ENCODE data around the gene LRRK1. TPM values are rescaled to one million over a fixed set of nuclear protein-coding genes. Genes with fewer than 3 reads are reported as not detected.
A peak's percentile ranks its signal among the peaks of the same experiment; 100 is the strongest.

Gene LRRK1
- total and polyA plus RNA-seq, 2 of the 4 experiments (the other 2 are of a cell fraction): 3.0 to 5.8 TPM

GRCh38 chr15:101107101-101107500 lies 187.9 kb downstream of the LRRK1 start:
- Histone ChIP-seq H3K56ac (ENCODE audit: extremely low read depth, insufficient read depth, low read length) (no peak overlapping the region), H3K23ac (ENCODE audit: low read depth, low read length) (no peak overlapping the region), H3K14ac (replicated peaks; ENCODE audit: low read depth, low read length) (no peak overlapping the region), H3K4me3 (ENCODE audit: insufficient read depth, low read depth, low read length) (no peak overlapping the region), H4K91ac (ENCODE audit: insufficient read depth, low read depth, low read length) (no peak overlapping the region), H3K9me1 (ENCODE audit: insufficient read depth, low read length) (peaks cover 9% of the 10 kb centered on the region; the same call in 1 of the 2 replicates), H4K5ac (ENCODE audit: low read depth, low read length) (no peak overlapping the region), H3K27ac (ENCODE audit: insufficient read depth, low read length) (no peak overlapping the region), H2BK15ac (ENCODE audit: low read depth, low read length) (no peak overlapping the region), H2BK120ac (ENCODE audit: low read depth, low read length) (no peak overlapping the region), H3K79me1 (ENCODE audit: low read depth in 1 of 2, low read length in 2 of 2) (no peaks in the 10 kb centered on the region), H3K9ac (ENCODE audit: low read depth, low read length) (no peak overlapping the region), H3K18ac (ENCODE audit: low read depth, low read length) (no peak overlapping the region), H3K27me3 (ENCODE audit: control insufficient read depth, insufficient read depth, low read length) (no peaks in the 10 kb centered on the region), H3K4me1 (ENCODE audit: control insufficient read depth, insufficient read depth, low read length) (peaks cover 8% of the 10 kb centered on the region), H2AK9ac (replicated peaks; ENCODE audit: low read depth, low read length, poor library complexity) (no peak overlapping the region), H3K9me3 (ENCODE audit: control insufficient read depth, insufficient read depth, low read length) (no peaks in the 10 kb centered on the region), H3K4ac (ENCODE audit: low read depth, low read length) (no peak overlapping the region), H3K36me3 (ENCODE audit: control insufficient read depth, insufficient read depth, low read length) (no peaks in the 10 kb centered on the region), H3K4me2 (ENCODE audit: low read depth, low read length) (no peak overlapping the region), H2AFZ (replicated peaks; ENCODE audit: low read length, poor library complexity) (no peak overlapping the region), H2AK5ac (ENCODE audit: low read depth, low read length) (0 out of 2 replicates have a peak overlapping the region, but pooled peaks have one; percentile 7), H2BK5ac (ENCODE audit: low read depth, low read length, poor library complexity, severe bottlenecking) (no peak overlapping the region), H4K8ac (ENCODE audit: low read depth in 2 of 2, low read length in 2 of 2) (no peak overlapping the region), H2BK20ac (ENCODE audit: low read depth, low read length) (no peak overlapping the region), H4K20me1 (ENCODE audit: insufficient read depth, low read length) (no peaks in the 10 kb centered on the region)
- ChIA-PET POLR2A (ENCODE audit: unreplicated experiment) (no interaction called here), CTCF (no interaction called here)
- TF ChIP-seq MXI1 (IDR thresholded peaks at IDR 0.05; ENCODE audit: borderline replicate concordance, low read depth, low read length) (no peak), RAD21 (IDR thresholded peaks at IDR 0.05; ENCODE audit: low read length) (no peak), CEBPB (IDR thresholded peaks at IDR 0.05; ENCODE audit: low read depth, low read length) (no peak), RCOR1 (IDR thresholded peaks at IDR 0.05; ENCODE audit: insufficient replicate concordance, low read length) (no peak), POLR2A (IDR thresholded peaks at IDR 0.05; ENCODE audit: low read depth, low read length) (no peak), FOS (IDR thresholded peaks at IDR 0.05; ENCODE audit: low read depth, low read length) (no peak)
- TF ChIP-seq, protein P1, sequence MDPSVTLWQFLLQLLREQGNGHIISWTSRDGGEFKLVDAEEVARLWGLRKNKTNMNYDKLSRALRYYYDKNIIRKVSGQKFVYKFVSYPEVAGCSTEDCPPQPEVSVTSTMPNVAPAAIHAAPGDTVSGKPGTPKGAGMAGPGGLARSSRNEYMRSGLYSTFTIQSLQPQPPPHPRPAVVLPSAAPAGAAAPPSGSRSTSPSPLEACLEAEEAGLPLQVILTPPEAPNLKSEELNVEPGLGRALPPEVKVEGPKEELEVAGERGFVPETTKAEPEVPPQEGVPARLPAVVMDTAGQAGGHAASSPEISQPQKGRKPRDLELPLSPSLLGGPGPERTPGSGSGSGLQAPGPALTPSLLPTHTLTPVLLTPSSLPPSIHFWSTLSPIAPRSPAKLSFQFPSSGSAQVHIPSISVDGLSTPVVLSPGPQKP (IDR thresholded peaks at IDR 0.05; ENCODE audit: borderline replicate concordance, low read depth, low read length): no peak
- BruUV-seq (replicated peaks): no TSS peak
- WGBS, 2 experiments (ENCODE audit: extremely low coverage in 2 of 2, insufficient read length in 1 of 2): 71% methylated on average over 4 of the region's 7 CpGs; no CpG with 5 or more reads in 1 of the 2 experiments
- DNase-seq (no peak), ATAC-seq (ENCODE audit: low read depth) (no peak)
- in situ Hi-C loops (cut with MboI; ENCODE audit: low sequenced_read_pairs): no loop called here
- intact Hi-C loops (cut with micrococcal nuclease): no loop called here
- dilution Hi-C loops (cut with HindIII; ENCODE audit: low sequenced_read_pairs, unreplicated experiment): no loop called here
